VCaP (cell line): ENCODE data around the gene PIGC.
A peak's percentile ranks its signal among the peaks of the same experiment; 100 is the strongest.

Experiments used
- H3K27ac ChIP-seq: fragments of 450-650 bp; 2 replicates; pipeline ENCODE4 v1.5.1; 2017
- TF ChIP-seq, protein P1 (sequence below): fragments of 450-650 bp; conservative IDR thresholded peaks from 2 replicates; pipeline ENCODE4 v1.5.1; 2017; ENCODE audit warnings: mild to moderate bottlenecking, moderate library complexity

Gene PIGC

GRCh38 chr1:172430128-172430454, 13.8 kb downstream of the PIGC start:
- TF ChIP-seq, protein P1, sequence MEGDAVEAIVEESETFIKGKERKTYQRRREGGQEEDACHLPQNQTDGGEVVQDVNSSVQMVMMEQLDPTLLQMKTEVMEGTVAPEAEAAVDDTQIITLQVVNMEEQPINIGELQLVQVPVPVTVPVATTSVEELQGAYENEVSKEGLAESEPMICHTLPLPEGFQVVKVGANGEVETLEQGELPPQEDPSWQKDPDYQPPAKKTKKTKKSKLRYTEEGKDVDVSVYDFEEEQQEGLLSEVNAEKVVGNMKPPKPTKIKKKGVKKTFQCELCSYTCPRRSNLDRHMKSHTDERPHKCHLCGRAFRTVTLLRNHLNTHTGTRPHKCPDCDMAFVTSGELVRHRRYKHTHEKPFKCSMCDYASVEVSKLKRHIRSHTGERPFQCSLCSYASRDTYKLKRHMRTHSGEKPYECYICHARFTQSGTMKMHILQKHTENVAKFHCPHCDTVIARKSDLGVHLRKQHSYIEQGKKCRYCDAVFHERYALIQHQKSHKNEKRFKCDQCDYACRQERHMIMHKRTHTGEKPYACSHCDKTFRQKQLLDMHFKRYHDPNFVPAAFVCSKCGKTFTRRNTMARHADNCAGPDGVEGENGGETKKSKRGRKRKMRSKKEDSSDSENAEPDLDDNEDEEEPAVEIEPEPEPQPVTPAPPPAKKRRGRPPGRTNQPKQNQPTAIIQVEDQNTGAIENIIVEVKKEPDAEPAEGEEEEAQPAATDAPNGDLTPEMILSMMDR, result no peak
- H3K27ac ChIP-seq, result peak overlapping the region; percentile 70; the same call in 1 of the 2 replicates

DNA sequence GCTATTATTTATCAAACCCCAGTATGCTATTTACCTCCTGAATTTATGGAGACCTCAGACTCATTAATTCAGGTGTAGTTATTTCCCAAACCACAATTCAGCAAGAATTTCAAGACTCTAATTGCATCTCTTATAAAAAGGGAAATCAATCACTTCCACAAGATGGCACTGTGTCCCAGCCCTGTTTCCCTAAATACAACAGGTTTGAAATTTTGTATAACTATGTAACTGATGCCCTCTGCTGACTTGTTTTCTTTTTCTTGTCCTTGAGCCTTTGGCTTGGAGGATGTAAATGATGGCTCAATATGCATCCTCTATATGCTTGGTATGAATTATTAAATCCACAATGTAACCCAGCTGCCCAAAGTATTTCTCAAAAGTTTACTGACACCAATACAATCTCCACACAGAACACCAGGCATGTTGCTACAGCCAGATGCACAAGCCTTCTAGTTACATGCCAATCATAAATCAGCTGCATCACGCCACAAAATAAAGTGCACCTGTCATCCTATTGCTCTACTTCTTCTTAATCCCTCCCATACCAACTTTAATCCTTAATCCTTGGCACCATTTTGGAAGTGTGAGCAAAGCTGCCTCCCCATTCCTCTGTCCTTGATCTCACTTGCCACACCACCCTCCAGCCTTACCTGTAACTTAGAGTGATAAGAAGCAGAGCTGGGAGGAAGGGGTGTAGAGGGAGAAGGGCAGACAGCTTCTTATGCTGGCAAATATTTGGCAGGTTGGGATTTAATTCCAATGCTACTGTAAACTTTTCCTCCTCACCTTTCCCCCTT, 14.3 kb downstream of the PIGC start:
- no peak overlapping the region; the same call in 1 of the 2 replicates for H3K27ac ChIP-seq
- TF ChIP-seq, protein P1, result peak; percentile 92

DNA sequence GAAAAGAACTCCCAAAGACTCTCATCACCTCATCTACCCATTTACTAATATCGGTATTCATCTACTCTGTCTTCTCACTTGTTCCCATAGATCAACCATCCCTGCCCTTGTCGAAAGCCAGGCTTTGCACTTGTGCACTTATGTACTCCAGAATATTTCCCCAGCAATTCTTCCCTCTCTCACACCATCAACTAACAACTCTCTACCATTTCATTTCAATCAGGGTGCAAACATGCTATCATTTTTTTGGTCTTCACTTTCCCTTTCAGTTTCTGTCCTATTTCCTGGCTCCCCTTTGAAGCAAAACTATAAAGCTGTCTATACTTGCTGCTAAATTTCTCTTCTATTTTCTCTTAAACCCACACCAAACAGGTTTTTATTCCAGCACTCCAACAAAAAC, 16.7 kb downstream of the PIGC start:
- H3K27ac ChIP-seq, result no peak overlapping the region
- TF ChIP-seq, protein P1, result no peak

GRCh38 chr1:172425339-172425738, 18.5 kb downstream of the PIGC start:
- H3K27ac ChIP-seq, result no peak overlapping the region
- TF ChIP-seq, protein P1, result no peak

- no peak overlapping the region for H3K27ac ChIP-seq
- TF ChIP-seq, protein P1, result no peak
Observed at GRCh38 chr1:172423336-172423735, 20.5 kb downstream of the PIGC start.

DNA sequence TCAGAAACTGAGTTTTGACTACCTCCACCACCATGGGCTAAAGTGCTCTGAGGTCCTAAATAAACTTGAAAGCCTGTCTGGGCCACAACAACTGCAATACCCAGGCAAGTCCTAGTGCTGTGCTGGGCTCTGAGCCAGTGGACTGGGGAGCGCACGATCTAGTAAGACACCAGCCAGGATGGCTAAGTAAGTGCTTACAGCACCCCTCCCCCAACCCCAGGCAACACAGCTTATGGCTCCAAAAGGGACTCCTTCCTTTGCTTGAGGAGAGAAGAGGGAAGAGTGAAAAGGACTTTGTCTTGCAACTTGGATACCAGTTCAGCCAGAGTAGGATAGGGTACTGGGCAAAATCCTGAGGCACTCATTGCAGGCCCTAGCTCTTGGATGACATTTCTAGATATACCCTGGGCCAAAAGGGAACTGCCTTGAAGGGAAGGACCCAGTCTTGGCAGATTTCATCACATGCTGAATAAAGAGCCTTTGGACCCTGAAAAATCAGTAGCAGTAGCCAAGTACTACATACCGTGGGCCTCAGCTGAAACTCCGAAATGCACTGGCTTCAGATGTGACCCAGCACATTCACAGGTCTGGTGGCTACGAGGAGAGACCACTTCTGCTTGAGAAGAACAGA, 21.8 kb downstream of the PIGC start:
- H3K27ac ChIP-seq, result no peak overlapping the region
- TF ChIP-seq, protein P1, result no peak

- H3K27ac ChIP-seq, result no peak within 1 kb of the TSS
- TF ChIP-seq, protein P1, result no peak
Observed at GRCh38 chr1:172420385-172420784, 23.5 kb downstream of the PIGC start, which contains the start of gene C1orf105. C1orf105 (plus strand) TSS chr1:172420685; CDS start chr1:172420886, 201 bp downstream.
